ENCODE measurements around the gene HELT. TPM values are rescaled to one million over a fixed set of nuclear protein-coding genes. Genes with fewer than 3 reads are reported as not detected.
"Not testable (repeated sequence)": the region's sequence is repeated elsewhere in the genome, so short reads cannot be mapped to it uniquely, and the experiment has no call there.

Gene HELT
- total RNA-seq, 1 donor from 2014 or later = not detected

DNA sequence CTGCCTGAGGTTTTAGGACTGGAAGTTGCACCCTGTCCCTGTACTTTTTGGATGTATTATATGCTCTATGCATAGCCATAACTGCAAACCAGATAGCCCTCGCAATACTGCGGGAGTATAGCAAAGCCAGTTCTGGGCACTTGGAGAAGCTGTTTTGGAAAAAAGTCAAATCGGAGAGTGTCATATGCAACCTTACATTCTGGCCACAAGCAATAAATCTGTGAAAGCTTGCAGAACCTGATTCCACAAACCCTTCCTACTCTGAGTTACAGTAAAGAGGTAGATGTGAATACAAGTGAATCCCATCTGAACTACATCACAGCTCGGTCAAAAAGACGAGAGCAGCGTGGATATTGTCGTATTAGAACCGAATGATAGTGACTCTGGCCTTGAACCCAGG is 10.3 kb downstream of the HELT start:
- ATAC-seq (ENCODE audit: poor library complexity) (no peak), DNase-seq (no peak)
- intact Hi-C loops (cut with DNase I) = no loop called here

DNA sequence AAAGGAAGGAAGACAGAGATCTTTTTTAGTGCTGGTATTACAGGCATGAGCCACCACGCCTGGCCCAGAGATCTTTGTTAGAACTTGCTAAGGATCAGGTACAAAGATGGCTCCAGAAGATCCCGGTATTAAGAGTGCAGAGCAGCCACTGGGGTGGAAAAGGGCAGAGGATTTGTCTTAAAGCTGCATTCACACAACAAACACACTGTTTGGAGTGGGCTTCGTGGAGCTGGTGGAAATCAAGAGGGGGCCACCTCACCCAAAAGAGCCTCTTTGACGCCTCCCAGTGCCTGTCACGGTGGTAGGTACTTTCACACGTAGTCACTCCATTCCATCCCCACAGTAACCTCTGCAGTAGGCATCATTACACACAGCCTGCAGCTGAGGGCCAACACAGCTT is 13.3 kb downstream of the HELT start:
- intact Hi-C loops (cut with DNase I) = no loop called here
- no peak for DNase-seq
- ATAC-seq (ENCODE audit: poor library complexity) = no peak

DNA sequence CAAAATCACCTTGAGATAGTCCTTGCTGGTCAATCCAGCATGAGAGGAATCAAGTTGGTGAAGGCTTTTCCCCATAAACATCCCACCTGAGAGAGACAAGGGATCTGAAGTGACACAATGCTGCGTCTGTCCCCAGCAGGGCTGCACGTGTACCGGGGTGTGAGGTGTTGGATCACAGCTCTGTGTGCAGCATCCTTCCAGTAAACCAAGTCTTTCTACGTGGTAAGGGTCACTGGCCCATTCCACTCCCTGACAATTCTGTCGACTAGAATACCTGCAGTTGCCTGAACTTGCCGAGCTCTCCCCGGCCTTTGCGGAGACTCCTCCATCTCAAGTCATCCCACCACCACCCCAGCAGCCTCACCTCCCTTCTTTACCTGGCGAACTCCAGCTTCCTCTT is 14.8 kb downstream of the HELT start:
- ATAC-seq (ENCODE audit: poor library complexity) (no peak), DNase-seq (no peak)
- intact Hi-C loops (cut with DNase I) = no loop called here

DNA sequence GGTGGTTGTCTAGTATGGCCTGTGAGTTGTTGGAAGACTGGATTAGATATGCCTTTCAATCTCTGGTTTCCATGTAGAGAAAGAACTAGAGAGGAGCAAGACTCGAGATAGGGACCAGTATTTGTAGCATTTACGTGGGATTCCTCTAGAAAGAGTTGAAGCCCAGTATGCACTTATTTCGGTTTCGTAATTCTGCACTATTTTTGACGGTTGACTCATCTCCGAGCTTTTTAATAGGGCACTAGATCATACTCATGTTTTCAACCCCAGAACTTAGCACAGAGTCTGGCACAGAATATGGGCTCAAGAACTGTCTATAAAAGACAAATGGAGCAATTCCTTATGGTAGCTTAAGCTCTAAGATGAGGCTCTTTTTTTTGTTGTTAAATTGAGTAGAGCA is 15.7 kb downstream of the HELT start:
- no peak for ATAC-seq (ENCODE audit: poor library complexity)
- intact Hi-C loops (cut with DNase I) = no loop called here
- no peak for DNase-seq

DNA sequence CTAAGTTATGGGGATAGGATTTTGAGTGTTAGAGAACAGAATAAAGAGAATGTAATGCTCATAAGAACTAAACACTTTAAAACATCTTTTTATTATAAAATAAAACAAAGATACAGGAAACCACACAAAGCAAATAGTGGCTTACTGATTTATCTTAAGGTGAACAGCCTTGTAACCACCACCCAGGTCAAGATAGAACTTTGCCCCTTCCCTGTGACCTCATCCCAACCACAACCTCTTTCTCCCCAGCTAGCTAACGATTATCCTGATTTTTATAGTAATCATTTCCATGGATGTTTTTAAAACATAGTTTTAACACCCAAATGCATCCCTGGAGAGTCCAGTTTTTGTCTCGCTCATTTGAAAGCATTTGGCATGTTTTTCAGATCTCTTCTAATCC is 17.0 kb downstream of the HELT start:
- intact Hi-C loops (cut with DNase I) = loop anchor here (5.0 kb wide), 1 partner anchor 147 kb away; no protein-coding TSS in a partner anchor
- ATAC-seq (ENCODE audit: poor library complexity) = no peak

DNA sequence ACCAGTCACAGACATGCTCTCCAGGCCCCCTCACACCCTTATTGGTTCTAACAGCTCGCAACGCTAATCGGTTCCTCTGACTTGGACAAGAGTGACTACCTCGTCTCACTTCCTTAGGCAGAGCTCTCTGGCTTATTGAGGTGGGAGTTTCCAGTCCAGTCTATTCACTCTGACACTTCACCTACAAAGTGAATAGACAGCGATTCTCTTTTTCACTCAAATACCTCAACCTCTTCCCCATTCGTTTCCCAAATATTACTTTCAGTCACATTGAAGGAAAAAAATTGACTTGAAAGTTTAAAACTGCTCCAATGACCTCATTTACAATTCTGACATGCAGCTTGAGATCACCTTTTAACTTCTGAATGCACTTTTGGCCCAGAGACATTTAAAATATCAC is 17.7 kb downstream of the HELT start:
- intact Hi-C loops (cut with DNase I) = loop anchor here (5.0 kb wide), 1 partner anchor 146 kb away; no protein-coding TSS in a partner anchor
- DNase-seq = no peak
- no peak for ATAC-seq (ENCODE audit: poor library complexity)

More for the DNA sequence above, 17.0 kb downstream of the HELT start:
- DNase-seq = no peak

DNA sequence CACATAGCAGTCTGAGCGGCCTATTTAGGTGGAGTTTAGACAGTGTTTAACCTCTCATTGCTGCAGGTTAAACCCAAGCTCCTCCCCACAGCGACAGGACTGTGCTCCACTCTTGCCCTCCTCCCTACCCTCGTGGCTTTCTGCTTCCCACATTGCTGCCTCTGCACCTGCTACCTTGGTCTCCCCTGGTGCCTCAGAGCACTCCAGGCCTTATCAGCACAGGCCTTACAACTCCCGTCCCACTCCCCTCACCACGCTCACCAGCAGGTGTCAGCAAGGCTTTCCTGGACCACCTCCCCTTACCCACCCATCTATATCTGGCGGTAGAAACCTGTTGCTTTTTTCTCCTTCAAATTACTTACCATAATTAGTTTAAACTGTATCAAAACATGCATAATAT is 18.6 kb downstream of the HELT start:
- intact Hi-C loops (cut with DNase I) = loop anchor here (5.0 kb wide), 1 partner anchor 145 kb away; no protein-coding TSS in a partner anchor
- ATAC-seq (ENCODE audit: poor library complexity) = no peak
- no peak for DNase-seq

DNA sequence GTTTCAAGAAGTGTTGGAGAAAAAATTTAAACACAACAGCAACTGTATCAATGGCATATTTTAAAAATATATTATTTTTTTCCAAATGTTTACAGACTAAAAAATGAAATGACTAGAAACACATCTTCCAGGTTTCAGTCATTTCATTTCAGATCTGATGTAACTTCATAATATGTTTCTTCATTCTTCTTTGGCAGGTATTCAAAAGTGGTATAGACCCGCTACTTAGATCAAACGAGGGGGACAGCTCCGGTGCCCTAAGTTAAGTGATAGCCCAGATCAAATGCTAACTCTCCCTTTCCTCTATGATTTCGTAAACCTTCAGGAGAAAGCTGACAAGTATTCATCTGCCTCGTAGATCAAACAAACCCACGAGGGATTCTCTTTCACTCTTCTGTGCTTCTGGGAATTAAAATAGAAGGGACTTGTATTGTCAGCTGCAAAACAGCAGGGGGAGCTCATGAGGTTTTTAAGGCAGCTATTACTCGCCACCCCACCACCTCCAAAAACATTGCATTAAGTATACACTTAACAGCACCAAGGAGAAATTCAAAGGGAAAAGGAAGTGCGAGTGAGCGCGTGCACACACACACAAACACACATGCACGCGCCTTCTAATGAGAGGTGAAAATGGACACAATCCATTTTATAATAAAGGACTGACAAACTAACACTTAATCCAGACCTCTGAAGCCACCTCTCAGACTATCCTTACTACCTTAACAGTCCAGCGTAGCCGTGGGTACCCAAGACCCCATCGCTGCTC is 21.4 kb downstream of the HELT start:
- intact Hi-C loops (cut with DNase I) = loop anchor here (2.0 to 5.0 kb wide), 3 partner anchors 55 to 143 kb away; no protein-coding TSS in a partner anchor
- DNase-seq (no peak), ATAC-seq (ENCODE audit: poor library complexity) (peak; percentile 91)

DNA sequence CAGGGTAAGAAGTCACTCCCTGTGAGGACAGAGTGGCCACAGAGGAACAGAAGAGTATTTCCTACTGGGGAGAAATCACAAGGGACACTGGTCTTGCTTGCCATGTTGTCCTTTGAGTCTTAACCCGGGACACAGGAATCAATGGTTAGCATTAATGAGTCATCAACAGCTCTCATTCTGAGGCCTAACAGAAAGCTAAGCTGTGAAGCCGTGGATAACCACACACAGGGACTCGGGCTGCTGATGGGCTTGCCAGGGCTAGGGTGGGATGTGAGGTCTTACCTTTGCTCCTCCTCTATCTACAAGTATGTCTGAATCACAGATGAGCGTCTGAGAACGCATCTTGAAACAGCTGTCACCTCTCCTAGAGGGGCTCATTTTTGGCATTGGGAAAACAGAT is 22.2 kb downstream of the HELT start:
- intact Hi-C loops (cut with DNase I) = loop anchor here (2.0 kb wide), 1 partner anchor 54 kb away; no protein-coding TSS in a partner anchor
- ATAC-seq (ENCODE audit: poor library complexity) = no peak
- no peak for DNase-seq

DNA sequence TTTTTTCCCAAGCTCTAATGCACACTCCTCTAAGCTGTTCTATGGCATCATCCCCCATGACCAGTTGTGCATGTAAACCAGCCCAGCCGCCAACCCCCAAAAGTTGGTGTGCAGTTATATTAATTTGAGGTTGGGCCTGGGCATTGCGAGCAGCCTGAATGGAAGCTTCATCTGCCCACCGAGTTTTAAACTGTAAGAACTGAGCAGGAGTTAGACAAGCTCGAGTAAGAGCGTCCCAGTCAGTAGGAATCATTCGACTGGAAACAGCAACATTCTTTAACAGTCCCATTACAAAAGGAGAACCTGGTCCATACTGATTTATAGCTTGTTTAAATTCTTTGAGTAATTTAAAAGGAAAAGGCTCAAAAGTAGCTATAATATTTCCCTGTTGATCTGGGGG is 32.0 kb downstream of the HELT start:
- ATAC-seq (ENCODE audit: poor library complexity); intact Hi-C loops (cut with DNase I); DNase-seq: not testable (repeated sequence)

DNA sequence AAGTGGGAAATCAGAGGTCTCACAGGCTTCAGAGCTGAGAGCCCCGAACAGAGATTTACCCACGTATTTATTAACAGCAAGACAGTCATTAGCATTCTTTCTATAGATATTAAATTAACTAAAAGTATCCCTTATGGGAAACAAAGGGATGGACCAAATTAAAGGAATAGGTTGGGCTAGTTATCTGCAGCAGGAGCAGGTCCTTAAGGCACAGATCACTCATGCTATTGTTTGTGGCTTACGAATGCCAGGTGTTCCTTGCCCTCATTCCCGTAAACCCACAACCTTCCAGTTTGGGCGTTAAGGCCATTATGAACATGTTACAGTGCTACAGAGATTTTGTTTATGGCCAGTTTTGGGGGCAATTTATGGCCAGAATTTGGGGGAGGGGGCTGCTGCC is 33.0 kb downstream of the HELT start:
- ATAC-seq (ENCODE audit: poor library complexity); DNase-seq; intact Hi-C loops (cut with DNase I): not testable (repeated sequence)

DNA sequence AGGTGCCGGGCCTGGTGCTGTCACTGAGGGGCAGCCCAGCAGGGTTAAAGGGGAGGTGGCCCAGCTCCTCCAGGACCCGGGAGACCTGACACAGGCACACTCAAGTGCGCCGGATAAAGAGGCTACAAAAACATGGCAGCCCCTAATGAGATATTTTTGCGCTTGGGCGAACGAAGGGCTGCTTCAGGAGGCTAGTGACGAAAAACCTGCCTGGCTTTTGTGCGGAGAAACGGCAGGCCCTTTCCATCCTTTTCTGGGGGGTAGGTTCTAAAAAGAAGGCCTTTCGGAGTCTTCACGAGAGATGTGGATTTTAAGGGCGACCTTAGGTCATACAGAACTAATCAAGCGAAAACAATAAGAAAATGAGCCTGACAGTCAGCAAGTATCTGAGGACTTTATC is 35.5 kb downstream of the HELT start:
- no peak for ATAC-seq (ENCODE audit: poor library complexity)
- intact Hi-C loops (cut with DNase I) = no loop called here
- no peak for DNase-seq

DNA sequence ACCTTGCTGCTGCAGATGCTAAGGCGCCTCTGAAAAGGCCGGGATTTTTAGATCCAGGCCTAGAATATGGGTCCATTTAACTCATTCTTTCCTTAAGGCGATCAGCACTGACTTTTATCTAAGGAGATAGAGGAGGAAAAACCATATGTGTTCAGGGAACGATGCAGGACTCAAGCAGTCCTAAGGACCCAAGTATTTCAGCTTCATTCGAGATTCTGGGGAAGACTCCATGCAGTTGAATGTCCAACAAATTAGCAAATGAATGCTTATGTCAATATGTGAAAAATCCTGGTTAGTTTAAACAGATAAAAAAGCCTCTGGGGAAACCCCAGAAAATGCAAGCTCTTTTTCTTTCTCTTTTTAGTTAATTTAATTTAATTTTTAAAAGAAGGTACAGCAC is 36.0 kb downstream of the HELT start:
- ATAC-seq (ENCODE audit: poor library complexity) (no peak), DNase-seq (no peak)
- intact Hi-C loops (cut with DNase I) = no loop called here

DNA sequence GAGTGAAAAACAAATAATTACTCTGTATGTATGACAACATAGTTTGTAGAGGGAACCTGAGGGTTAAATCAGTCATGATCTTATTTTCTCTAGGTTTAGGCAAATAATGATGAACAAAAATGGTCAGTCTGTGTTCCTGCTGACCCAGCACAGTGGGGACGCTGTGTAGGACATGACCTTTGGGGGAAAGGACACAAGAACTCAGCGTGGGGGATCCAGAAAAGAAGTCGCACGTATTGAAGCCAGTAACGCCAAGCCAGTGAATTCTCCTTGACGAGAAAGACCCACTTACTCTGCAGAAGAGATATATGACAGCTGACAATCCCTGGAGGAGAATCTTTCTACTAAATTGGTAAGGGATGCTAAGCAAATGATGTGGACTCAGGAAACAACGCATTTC is 36.6 kb downstream of the HELT start:
- ATAC-seq (ENCODE audit: poor library complexity) = no peak
- DNase-seq = no peak
- intact Hi-C loops (cut with DNase I) = no loop called here

DNA sequence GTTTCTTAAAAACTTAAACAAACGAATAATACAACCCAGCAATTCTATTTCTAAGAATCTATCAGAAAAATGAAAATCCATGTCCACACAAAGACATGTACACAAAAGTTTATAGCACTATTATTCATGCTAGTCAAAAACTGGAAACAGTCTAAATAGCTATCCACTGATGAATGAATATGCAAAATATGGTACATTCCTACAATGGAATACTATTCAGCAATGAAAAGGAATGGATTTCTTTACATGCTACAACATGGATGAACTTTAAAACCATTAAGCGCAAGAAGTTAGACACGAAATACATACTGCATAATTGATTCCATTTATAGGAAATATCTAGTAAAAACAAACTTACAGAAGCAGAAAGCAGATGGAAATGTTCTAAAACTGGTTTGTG is 43.3 kb downstream of the HELT start:
- intact Hi-C loops (cut with DNase I) = no loop called here
- no peak for DNase-seq
- no peak for ATAC-seq (ENCODE audit: poor library complexity)

DNA sequence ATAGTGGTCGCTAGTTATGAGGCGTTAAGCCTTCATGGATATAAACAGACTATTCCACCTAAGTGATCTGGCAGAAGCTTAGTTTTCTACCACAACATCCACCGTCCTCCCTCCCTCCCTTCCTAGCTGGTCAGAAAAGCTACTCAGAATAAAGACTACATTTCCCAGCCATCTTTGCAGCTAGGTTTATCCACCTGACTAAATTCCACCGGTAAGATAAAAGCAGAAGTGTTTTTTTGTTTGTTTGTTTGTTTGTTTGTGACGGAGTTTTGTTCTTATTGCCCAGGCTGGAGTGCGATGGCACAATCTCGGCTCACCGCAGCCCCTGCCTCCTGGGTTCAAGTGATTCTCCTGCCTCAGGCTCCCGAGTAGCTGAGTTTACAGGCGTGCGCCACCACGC is 44.3 kb downstream of the HELT start:
- intact Hi-C loops (cut with DNase I) = no loop called here
- ATAC-seq (ENCODE audit: poor library complexity) (no peak), DNase-seq (no peak)

DNA sequence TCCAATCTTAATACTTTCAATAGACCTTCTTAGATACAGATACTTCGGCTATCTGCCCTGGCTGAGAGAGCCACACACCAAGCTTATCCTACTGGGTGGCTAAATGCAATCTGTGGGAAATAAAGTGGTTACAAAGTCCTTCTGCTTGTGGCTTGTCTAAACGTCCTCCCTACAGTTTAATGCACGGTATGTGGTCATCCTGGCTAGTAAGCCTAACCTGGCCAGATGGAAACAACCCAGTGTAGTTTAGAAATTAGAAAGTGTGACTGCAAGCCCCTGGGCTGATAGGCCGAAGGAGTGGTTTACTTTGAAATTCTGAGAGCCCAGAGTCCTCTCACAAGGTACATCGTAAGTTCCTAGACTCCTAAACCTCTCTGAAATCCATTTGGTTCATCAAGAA is 47.9 kb downstream of the HELT start:
- DNase-seq (no peak), ATAC-seq (ENCODE audit: poor library complexity) (no peak)
- intact Hi-C loops (cut with DNase I) = no loop called here

DNA sequence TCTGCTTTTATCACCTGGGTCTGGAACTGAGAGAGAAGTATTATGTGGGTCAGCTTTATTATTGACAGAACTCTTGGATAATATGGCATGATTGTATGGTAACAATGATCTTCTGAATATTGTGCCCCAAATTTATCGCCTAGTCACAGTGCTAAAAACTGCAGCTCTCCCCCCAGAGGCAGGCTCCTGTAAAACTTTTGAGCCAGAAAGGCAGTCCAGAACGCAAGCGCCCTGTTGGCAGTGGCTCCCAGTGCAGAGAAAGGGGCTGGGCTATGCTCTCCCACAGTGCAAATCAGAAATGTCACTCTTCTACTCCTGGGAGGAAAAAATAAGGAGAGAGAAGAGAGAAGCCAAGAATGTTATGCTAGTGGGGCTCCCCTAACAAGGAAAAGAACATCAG is 50.5 kb downstream of the HELT start:
- no peak for DNase-seq
- no peak for ATAC-seq (ENCODE audit: poor library complexity)
- intact Hi-C loops (cut with DNase I) = no loop called here
